ENCODE data around the gene EMD. TPM values are rescaled to one million over a fixed set of nuclear protein-coding genes. Genes with fewer than 3 reads are reported as not detected.

The EMD gene
- total RNA-seq, 1 experiment from 2014 or later: 115 TPM

DNA sequence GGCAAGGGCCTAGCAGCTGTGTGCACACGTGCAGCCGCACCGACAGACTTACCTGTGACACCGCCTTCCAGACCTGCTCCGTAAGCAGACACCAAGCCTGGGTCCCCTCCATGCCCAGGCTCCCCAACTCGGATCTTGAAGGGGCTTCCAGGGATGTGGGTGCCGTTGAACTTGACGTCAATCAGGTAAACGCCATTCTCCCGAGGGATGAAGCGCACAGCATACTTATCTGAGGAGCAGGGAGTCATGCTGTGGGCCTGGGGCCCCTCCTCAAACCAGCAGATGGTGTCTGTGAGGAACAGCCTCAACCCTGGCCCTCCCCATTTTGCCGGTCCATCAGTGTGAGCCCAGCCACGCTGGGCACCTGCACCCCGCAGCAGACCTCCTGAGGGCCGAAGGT is 29.1 kb upstream of the EMD start:
- H3K4ac ChIP-seq (ENCODE audit: low read depth, low read length): no peak overlapping the region
- WGBS (ENCODE audit: extremely low coverage, insufficient read length, low lambda C conversion rate): no CpG with 5 or more reads among the region's 15 CpGs
- Mint-ChIP-seq H3K4me1 (peaks cover 0 to 5% of the 10 kb centered on the region in 2 experiments; a peak in 2 of 4 replicates), H3K4me3 (no peak overlapping the region), H3K36me3 (ENCODE audit: insufficient read depth in 1 of 3, low read depth in 3 of 3) (peaks cover 25 to 66% (median 53%) of the 10 kb centered on the region in 3 experiments), H3K9me3 (peaks cover 40 to 51% of the 10 kb centered on the region in 2 experiments), H3K27me3 (ENCODE audit: low read depth) (peaks cover 4% of the 10 kb centered on the region), H3K27ac (no peak overlapping the region)
- H3K27ac ChIP-seq (ENCODE audit: insufficient read length, low read depth, low read length): no peak overlapping the region
- no peak overlapping the region for H2AFZ ChIP-seq (ENCODE audit: low read length)
- no peak overlapping the region for H2BK12ac ChIP-seq (ENCODE audit: insufficient read length, low read depth, low read length)
- H3K23me2 ChIP-seq (ENCODE audit: insufficient read length, low read depth, low read length, poor library complexity, severe bottlenecking): no peaks in the 10 kb centered on the region
- no peaks in the 10 kb centered on the region for H3K79me2 ChIP-seq (ENCODE audit: insufficient read depth, low read length)
- H3T11ph ChIP-seq (ENCODE audit: low read length): no peak overlapping the region
- H2AK5ac ChIP-seq (ENCODE audit: insufficient read length, low read length): no peak overlapping the region
- H3K23ac ChIP-seq (ENCODE audit: insufficient read length, low read depth, low read length): no peak overlapping the region
- DNase-seq: no peak
- no peak overlapping the region for H3K18ac ChIP-seq (ENCODE audit: insufficient read length, low read depth, low read length)
- no peak overlapping the region for H4K5ac ChIP-seq (ENCODE audit: insufficient read length, low read depth, low read length)
- H3K79me1 ChIP-seq (ENCODE audit: insufficient read depth, low read depth, low read length, poor library complexity, severe bottlenecking): no peaks in the 10 kb centered on the region
- H2BK20ac ChIP-seq (ENCODE audit: low read depth, low read length, poor library complexity, severe bottlenecking): no peak overlapping the region
- no peak overlapping the region for H4K91ac ChIP-seq (ENCODE audit: insufficient read length, low read depth, low read length)
- no peak overlapping the region for H3K4me2 ChIP-seq (ENCODE audit: insufficient read depth, insufficient read length, low read length)
- H3K4me1 ChIP-seq (ENCODE audit: insufficient read depth, low read length): no peaks in the 10 kb centered on the region
- no peak overlapping the region for H3K56ac ChIP-seq (ENCODE audit: insufficient read length, low read depth, low read length)
- no peak overlapping the region for H3K9ac ChIP-seq (ENCODE audit: extremely low read depth, insufficient read length, low read length)
- no peak overlapping the region for H2BK15ac ChIP-seq (ENCODE audit: low read depth, low read length)
- H3K9me3 ChIP-seq (ENCODE audit: control insufficient read depth, low read depth, low read length): peaks cover 26% of the 10 kb centered on the region
- H4K20me1 ChIP-seq (ENCODE audit: control insufficient read depth, insufficient read depth, insufficient read length): peaks cover 4% of the 10 kb centered on the region
- TF ChIP-seq, protein P1, sequence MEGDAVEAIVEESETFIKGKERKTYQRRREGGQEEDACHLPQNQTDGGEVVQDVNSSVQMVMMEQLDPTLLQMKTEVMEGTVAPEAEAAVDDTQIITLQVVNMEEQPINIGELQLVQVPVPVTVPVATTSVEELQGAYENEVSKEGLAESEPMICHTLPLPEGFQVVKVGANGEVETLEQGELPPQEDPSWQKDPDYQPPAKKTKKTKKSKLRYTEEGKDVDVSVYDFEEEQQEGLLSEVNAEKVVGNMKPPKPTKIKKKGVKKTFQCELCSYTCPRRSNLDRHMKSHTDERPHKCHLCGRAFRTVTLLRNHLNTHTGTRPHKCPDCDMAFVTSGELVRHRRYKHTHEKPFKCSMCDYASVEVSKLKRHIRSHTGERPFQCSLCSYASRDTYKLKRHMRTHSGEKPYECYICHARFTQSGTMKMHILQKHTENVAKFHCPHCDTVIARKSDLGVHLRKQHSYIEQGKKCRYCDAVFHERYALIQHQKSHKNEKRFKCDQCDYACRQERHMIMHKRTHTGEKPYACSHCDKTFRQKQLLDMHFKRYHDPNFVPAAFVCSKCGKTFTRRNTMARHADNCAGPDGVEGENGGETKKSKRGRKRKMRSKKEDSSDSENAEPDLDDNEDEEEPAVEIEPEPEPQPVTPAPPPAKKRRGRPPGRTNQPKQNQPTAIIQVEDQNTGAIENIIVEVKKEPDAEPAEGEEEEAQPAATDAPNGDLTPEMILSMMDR (conservative IDR thresholded peaks at IDR 0.05): no peak
- no peak overlapping the region for H4K8ac ChIP-seq (replicated peaks; ENCODE audit: insufficient read length, low read depth, low read length)
- H2BK120ac ChIP-seq (ENCODE audit: low read depth, low read length, poor library complexity, severe bottlenecking): no peak overlapping the region
- no peaks in the 10 kb centered on the region for H3K27me3 ChIP-seq (ENCODE audit: insufficient read depth, low read length)
- H3K14ac ChIP-seq (ENCODE audit: insufficient read depth, low read length): no peak overlapping the region
- no peak overlapping the region for H2BK5ac ChIP-seq (ENCODE audit: insufficient read length, low read length)
